Nephron (organoid): Measurements from ENCODE around the gene ELL.
A peak's percentile ranks its signal among the peaks of the same experiment; 100 is the strongest.

Experiments
- H3K27ac Mint-ChIP-seq, 3 experiments: 2 replicates each; pipeline ENCODE4 v1.8.0; 2020; ENCODE audit warnings: mixed read lengths in 3 of 3, mild to moderate bottlenecking in 2 of 3, moderate library complexity in 1 of 3
- H3K27me3 Mint-ChIP-seq: 2 replicates; pipeline ENCODE4 v1.8.0; 2021; ENCODE audit warnings: low read depth, mild to moderate bottlenecking, moderate library complexity, mixed read lengths
- H3K36me3 Mint-ChIP-seq: 2 replicates; pipeline ENCODE4 v1.8.0; 2020; ENCODE audit warnings: low read depth, mixed read lengths
- H3K4me1 Mint-ChIP-seq: 2 replicates; pipeline ENCODE4 v1.8.0; 2020; ENCODE audit warnings: mixed read lengths
- H3K4me3 Mint-ChIP-seq, 3 experiments: 2 replicates each; pipeline ENCODE4 v1.8.0; 2020; ENCODE audit warnings: mild to moderate bottlenecking in 3 of 3, mixed read lengths in 3 of 3, moderate library complexity in 2 of 3
- H3K9me3 Mint-ChIP-seq: 2 replicates; pipeline ENCODE4 v1.8.0; 2020; ENCODE audit warnings: mixed read lengths
- TF ChIP-seq, protein P1 (sequence below), 3 experiments: fragments of 200-600 bp; sonication (generic); IDR thresholded peaks; one replicate each; pipeline ENCODE4 v1.5.0; 2021; ENCODE audit warnings: antibody characterized with exemption in 3 of 3; ENCODE audit not compliant: unreplicated experiment in 3 of 3

The ELL gene

GRCh38 chr19:18465214-18465963, 56.5 kb downstream of the ELL start:
- TF ChIP-seq, protein P1, sequence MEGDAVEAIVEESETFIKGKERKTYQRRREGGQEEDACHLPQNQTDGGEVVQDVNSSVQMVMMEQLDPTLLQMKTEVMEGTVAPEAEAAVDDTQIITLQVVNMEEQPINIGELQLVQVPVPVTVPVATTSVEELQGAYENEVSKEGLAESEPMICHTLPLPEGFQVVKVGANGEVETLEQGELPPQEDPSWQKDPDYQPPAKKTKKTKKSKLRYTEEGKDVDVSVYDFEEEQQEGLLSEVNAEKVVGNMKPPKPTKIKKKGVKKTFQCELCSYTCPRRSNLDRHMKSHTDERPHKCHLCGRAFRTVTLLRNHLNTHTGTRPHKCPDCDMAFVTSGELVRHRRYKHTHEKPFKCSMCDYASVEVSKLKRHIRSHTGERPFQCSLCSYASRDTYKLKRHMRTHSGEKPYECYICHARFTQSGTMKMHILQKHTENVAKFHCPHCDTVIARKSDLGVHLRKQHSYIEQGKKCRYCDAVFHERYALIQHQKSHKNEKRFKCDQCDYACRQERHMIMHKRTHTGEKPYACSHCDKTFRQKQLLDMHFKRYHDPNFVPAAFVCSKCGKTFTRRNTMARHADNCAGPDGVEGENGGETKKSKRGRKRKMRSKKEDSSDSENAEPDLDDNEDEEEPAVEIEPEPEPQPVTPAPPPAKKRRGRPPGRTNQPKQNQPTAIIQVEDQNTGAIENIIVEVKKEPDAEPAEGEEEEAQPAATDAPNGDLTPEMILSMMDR (IDR thresholded peaks at IDR 0.05; ENCODE audit: unreplicated experiment in 3 of 3), result no peak
- Mint-ChIP-seq H3K9me3 (no peaks in the 10 kb centered on the region), H3K36me3 (peaks cover 18% of the 10 kb centered on the region), H3K27ac (peak overlapping the region in 1 of 3 experiments; percentile 89), H3K27me3 (no peaks in the 10 kb centered on the region), H3K4me1 (peaks cover 27% of the 10 kb centered on the region), H3K4me3 (no peak overlapping the region)

- Mint-ChIP-seq H3K27ac (peak overlapping the region in 2 of 3 experiments; percentile 54 to 89), H3K27me3 (no peaks in the 10 kb centered on the region), H3K4me1 (peaks cover 34% of the 10 kb centered on the region), H3K4me3 (no peak overlapping the region), H3K36me3 (peaks cover 18% of the 10 kb centered on the region), H3K9me3 (no peaks in the 10 kb centered on the region)
- TF ChIP-seq, protein P1 (IDR thresholded peaks at IDR 0.05; ENCODE audit: unreplicated experiment in 3 of 3), result no peak
Observed at GRCh38 chr19:18464646-18465045, 57.2 kb downstream of the ELL start.

DNA sequence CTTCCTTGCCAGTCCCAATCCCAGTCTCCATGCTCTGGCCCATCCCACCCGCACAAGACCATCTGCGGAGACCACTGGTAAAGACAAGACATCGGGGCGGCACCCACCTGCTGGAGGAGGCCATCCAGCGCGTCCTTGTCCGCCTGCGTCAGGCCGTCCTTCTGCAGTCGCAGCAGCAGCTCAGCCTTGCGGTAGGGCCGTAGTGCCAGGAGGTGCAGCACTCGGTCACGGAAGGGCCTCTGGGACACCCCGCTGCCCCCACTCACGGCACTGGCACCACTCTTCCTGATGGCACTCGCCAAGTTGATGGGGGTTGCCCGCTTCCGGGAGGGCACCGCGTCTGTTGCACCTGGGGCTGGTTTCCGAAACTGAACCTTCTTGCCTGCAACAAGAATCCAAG, 60.4 kb downstream of the ELL start:
- peaks cover 34% of the 10 kb centered on the region for H3K4me1 Mint-ChIP-seq
- H3K27ac Mint-ChIP-seq, result peak overlapping the region in 1 of 3 experiments; percentile 16
- TF ChIP-seq, protein P1 (IDR thresholded peaks at IDR 0.05; ENCODE audit: unreplicated experiment in 3 of 3), result no peak
- peaks cover 26% of the 10 kb centered on the region for H3K36me3 Mint-ChIP-seq
- no peaks in the 10 kb centered on the region for H3K27me3 Mint-ChIP-seq
- H3K4me3 Mint-ChIP-seq, result peak overlapping the region in 1 of 3 experiments; percentile 42
- H3K9me3 Mint-ChIP-seq, result no peaks in the 10 kb centered on the region

GRCh38 chr19:18460900-18461299, 61.0 kb downstream of the ELL start:
- Mint-ChIP-seq H3K4me1 (peaks cover 38% of the 10 kb centered on the region), H3K27me3 (no peaks in the 10 kb centered on the region), H3K27ac (no peak overlapping the region), H3K4me3 (peak overlapping the region in 1 of 3 experiments; percentile 62), H3K36me3 (peaks cover 32% of the 10 kb centered on the region), H3K9me3 (no peaks in the 10 kb centered on the region)
- TF ChIP-seq, protein P1 (IDR thresholded peaks at IDR 0.05; ENCODE audit: unreplicated experiment in 3 of 3), result no peak

DNA sequence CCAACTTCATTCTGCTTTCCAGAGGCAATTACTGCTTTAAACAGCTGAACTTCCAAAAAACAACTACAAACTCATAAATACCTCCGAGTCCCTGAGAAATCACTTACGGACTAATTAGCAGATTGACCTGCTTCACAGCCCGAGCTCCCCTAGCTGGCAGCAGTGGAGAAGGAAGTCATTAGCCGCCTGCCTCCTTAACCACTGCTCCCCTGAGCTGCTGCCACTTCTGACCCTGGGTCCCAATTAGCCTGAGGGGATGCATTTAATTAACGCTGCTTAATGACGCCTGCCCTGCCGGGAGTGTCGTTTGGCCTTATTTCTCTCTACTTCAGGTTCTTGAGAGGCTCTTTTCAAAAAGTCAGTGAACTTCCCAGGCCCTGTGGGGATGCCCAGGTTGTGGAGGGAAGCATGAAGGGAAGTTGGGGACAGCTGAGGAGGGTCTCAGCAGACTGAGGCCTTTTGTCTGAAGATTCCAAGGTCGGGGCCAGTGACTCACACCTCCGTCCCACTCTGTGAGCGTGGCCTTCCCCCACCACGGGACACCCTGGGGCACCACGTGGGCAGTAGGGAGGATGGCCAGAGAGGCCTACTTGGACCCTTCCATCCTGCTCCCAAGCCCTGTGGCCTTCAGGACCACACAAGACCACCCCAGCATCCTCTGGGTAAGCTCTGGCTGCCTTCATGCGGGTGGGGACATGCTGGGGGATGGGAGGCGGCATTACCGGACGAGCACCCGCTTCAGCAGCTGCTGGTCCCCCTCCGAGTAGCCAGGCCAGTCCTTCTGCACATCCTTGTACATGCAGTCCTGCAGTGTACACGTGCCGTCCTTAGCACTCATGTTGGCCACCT, 64.2 kb downstream of the ELL start:
- peaks cover 34% of the 10 kb centered on the region for H3K4me1 Mint-ChIP-seq
- peaks cover 37% of the 10 kb centered on the region for H3K36me3 Mint-ChIP-seq
- H3K27ac Mint-ChIP-seq, result peak overlapping the region in 1 of 3 experiments; percentile 34
- H3K27me3 Mint-ChIP-seq, result no peaks in the 10 kb centered on the region
- no peak overlapping the region for H3K4me3 Mint-ChIP-seq
- H3K9me3 Mint-ChIP-seq, result no peaks in the 10 kb centered on the region
- TF ChIP-seq, protein P1 (IDR thresholded peaks at IDR 0.05; ENCODE audit: unreplicated experiment in 3 of 3), result no peak
